ENCODE measurements around the gene GAREM1.

GRCh38 chr18:32469190-32469651 lies 1.5 kb downstream of the GAREM1 start:
- TF ChIP-seq CTCF (IDR thresholded peaks at IDR 0.05) = peak in 2 of 3 donors; percentile 18 to 26
- no peak for TF ChIP-seq POLR2AphosphoS5 (IDR thresholded peaks at IDR 0.05)
